GM18907 (cell line): ENCODE measurements around the gene TSPAN14.
A peak's percentile ranks its signal among the peaks of the same experiment; 100 is the strongest.

Source experiments
- ATAC-seq: cut with Tn5 transposase; IDR thresholded peaks from one replicate; pipeline ENCODE4 v1.9.1; 2021; ENCODE audit warnings: mild to moderate bottlenecking, moderate library complexity; ENCODE audit not compliant: unreplicated experiment

The TSPAN14 gene

GRCh38 chr10:80454513-80455460 is 677 bp downstream of the TSPAN14 start:
- ATAC-seq = peak; percentile 28

GRCh38 chr10:80455461-80456349 is 1.6 kb downstream of the TSPAN14 start:
- no peak for ATAC-seq

- no peak for ATAC-seq
These were observed 3.6 kb downstream of the TSPAN14 start for GRCh38 chr10:80457554-80458262.

- ATAC-seq = no peak
These were observed 4.1 kb downstream of the TSPAN14 start for GRCh38 chr10:80458263-80458625.

GRCh38 chr10:80458638-80459037 is 4.5 kb downstream of the TSPAN14 start:
- no peak for ATAC-seq

- ATAC-seq = peak; percentile 56
These were observed 5.1 kb downstream of the TSPAN14 start for GRCh38 chr10:80459047-80459865.

- ATAC-seq = no peak
These were observed 6.5 kb downstream of the TSPAN14 start for GRCh38 chr10:80460399-80461207.

- no peak for ATAC-seq
These were observed 7.4 kb downstream of the TSPAN14 start for GRCh38 chr10:80461208-80462183.

GRCh38 chr10:80462299-80462980 is 8.3 kb downstream of the TSPAN14 start:
- no peak for ATAC-seq

GRCh38 chr10:80462981-80463741 is 9.1 kb downstream of the TSPAN14 start:
- ATAC-seq = peak; percentile 29

GRCh38 chr10:80463868-80464267 is 9.8 kb downstream of the TSPAN14 start:
- ATAC-seq = no peak

GRCh38 chr10:80464557-80465450 is 10.7 kb downstream of the TSPAN14 start:
- no peak for ATAC-seq

GRCh38 chr10:80465451-80465835 is 11.3 kb downstream of the TSPAN14 start:
- ATAC-seq = no peak

GRCh38 chr10:80465839-80466590 is 11.9 kb downstream of the TSPAN14 start:
- ATAC-seq = peak; percentile 43

- ATAC-seq = no peak
These were observed 12.7 kb downstream of the TSPAN14 start for GRCh38 chr10:80466724-80467326.
